SJSA1 (cell line): ENCODE results near the gene MKRN3. TPM values are rescaled to one million over a fixed set of nuclear protein-coding genes. Genes with fewer than 3 reads are reported as not detected.

Experiments
- DNase-seq, 2 experiments: peaks; one replicate each; pipeline ENCODE4 v3.0.0-alpha.2; 2015 to 2020; ENCODE audit warnings: low spot score in 2 of 2, low read depth in 1 of 2
- H3K27ac ChIP-seq: fragments of 250-450 bp; sonication (Bioruptor Pico); 2 replicates; pipeline ENCODE4 v1.5.1; 2020; ENCODE audit warnings: mild to moderate bottlenecking, moderate library complexity
- H3K27me3 ChIP-seq: fragments of 250-450 bp; sonication (Bioruptor Pico); replicated peaks from 2 replicates; pipeline ENCODE4 v1.5.1; 2020; ENCODE audit warnings: mild to moderate bottlenecking, moderate library complexity
- H3K36me3 ChIP-seq: fragments of 250-450 bp; sonication (Bioruptor Pico); 2 replicates; pipeline ENCODE4 v1.5.1; 2020; ENCODE audit warnings: mild to moderate bottlenecking
- H3K4me1 ChIP-seq: fragments of 250-450 bp; sonication (Bioruptor Pico); replicated peaks from 2 replicates; pipeline ENCODE4 v1.6.1; 2021; ENCODE audit warnings: mild to moderate bottlenecking
- H3K4me3 ChIP-seq: fragments of 250-450 bp; sonication (Bioruptor Pico); 2 replicates; pipeline ENCODE4 v1.5.1; 2020; ENCODE audit warnings: mild to moderate bottlenecking
- H3K9me3 ChIP-seq: fragments of 250-450 bp; sonication (Bioruptor Pico); replicated peaks from 2 replicates; pipeline ENCODE4 v1.5.1; 2020; ENCODE audit warnings: mild to moderate bottlenecking
- total RNA-seq: library from RNA; depleted of rRNA; stranded (reverse); fragments of >200 nt; shearing (Covaris generic); gene quantifications from 2 replicates; pipeline ENCODE4 v1.2.3, GENCODE V29; 2014; rRNA removed

The MKRN3 gene
- total RNA-seq, result 0.11 and 0.38 TPM in 2 replicates

DNA sequence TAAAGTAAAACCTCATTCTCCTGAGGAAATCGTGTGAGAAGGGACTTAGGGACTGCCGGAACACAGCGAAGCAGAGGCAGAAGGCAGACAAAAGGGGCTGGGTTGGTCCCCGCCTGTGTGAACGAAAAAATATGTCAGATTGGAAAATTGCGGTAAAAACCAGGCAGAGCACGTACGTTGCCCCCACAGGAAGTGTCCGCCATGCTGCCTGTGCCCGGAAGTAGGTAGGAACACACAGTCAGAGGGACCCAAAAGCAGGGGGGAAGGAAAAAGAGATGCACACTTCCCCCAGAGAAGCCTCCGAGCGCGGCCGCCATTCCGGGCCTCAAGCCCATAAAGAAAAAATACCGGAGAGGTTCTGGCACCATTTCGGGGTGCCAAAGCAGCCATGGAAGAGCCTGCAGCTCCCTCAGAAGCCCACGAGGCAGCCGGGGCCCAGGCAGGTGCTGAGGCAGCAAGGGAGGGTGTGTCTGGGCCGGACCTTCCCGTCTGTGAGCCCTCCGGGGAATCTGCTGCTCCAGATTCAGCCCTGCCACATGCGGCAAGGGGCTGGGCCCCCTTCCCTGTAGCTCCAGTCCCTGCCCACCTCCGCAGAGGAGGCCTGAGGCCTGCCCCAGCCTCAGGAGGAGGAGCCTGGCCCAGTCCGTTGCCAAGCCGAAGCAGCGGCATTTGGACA, at the start of gene MKRN3:
MKRN3 (plus strand) TSS at position 280 of the 676 bp plus-strand sequence; CDS start at position 389, 109 bp downstream.
- Histone ChIP-seq H3K4me3 (peak within 1 kb of the TSS; percentile 31), H3K36me3 (no peaks in the 10 kb centered on the region), H3K27me3 (no peaks in the 10 kb centered on the region), H3K4me1 (no peaks in the 10 kb centered on the region), H3K27ac (no peak within 1 kb of the TSS), H3K9me3 (no peaks in the 10 kb centered on the region)
- peak in 1 of 2 experiments; percentile 2 for DNase-seq

DNA sequence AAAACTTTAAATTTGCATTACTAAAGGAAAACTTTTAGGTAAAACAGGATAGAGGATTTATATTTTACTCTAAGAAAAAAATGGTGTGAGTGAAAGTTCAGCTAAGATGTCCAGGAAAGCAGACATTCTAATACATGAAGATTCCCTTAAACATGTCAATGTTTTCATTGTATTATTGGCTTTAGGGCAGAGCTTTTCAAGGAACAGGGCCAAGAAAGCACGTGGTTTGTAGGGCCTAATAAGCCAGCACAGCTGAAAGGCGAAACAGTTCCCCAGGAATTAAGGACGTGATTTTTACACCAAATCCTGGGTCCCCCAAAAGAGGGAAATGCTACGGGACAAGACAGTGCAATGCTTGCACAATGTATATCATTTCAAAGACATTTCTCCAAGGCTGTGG, 48.6 kb upstream of the MKRN3 start:
- Histone ChIP-seq H3K27ac (no peak overlapping the region), H3K36me3 (no peaks in the 10 kb centered on the region), H3K9me3 (no peaks in the 10 kb centered on the region), H3K27me3 (no peaks in the 10 kb centered on the region), H3K4me3 (no peak overlapping the region), H3K4me1 (no peaks in the 10 kb centered on the region)
- DNase-seq, result no peak

DNA sequence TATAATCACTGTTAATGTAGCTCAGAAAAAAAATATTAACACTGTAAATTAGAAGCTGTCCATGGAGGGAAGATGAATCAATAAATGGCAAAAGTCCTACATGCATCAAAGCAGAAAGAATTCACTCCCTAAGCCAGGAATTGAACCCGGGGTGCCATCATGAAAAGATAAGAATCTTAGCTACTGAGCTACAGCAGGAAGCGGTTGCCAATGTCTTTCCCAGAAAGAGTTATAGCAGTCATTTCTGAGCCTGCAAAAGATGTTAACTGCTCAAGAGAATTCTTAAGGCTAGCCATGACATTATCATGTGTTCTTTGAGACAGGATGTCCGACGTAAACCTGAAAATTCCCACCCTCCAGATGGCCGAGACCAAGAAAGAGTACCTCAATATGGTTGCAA, 47.4 kb upstream of the MKRN3 start:
- Histone ChIP-seq H3K27me3 (no peaks in the 10 kb centered on the region), H3K4me1 (no peaks in the 10 kb centered on the region), H3K9me3 (no peaks in the 10 kb centered on the region), H3K36me3 (no peaks in the 10 kb centered on the region), H3K4me3 (no peak overlapping the region), H3K27ac (no peak overlapping the region)
- DNase-seq, result no peak

DNA sequence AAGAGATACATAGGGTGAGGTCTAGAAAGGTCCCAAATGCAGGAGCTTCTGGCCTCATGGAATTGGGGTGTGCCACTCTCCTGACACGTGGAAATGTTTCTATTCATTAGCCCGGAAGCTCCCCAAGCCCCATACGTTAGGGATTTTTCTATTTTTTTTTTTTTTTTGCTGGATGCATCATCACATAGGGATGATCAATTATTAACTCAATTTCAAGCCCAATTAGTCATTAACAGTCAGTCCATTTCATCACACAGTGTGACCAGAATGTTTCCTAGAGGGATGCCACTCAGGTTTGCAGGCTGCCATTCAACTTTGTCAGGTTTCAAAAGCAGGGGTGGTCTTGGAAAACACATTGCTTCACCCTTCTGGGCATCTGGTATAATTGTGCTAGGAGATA, 40.7 kb upstream of the MKRN3 start:
- Histone ChIP-seq H3K27ac (no peak overlapping the region), H3K4me1 (no peaks in the 10 kb centered on the region), H3K36me3 (no peaks in the 10 kb centered on the region), H3K9me3 (no peaks in the 10 kb centered on the region), H3K4me3 (no peak overlapping the region), H3K27me3 (no peaks in the 10 kb centered on the region)
- DNase-seq, result no peak

DNA sequence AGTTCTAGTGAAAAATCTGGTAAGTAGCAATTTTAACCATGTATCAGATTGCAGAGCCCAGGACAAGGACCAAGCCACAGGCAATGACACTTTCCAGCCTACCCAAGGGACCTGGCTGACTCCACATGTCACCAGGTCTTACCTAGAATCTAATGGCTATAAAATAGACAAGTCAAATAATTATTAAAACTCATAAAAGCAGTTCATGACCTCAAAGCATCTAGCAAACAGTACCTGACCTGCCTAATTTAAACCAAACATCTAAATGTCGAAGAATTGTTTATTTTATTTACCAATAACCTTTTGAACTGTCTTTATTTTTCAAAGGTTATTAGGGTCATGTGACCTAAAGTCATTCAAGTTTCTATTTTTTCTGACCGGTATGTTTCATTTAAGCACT, 35.6 kb upstream of the MKRN3 start:
- Histone ChIP-seq H3K4me3 (no peak overlapping the region), H3K36me3 (no peaks in the 10 kb centered on the region), H3K27me3 (no peaks in the 10 kb centered on the region), H3K27ac (no peak overlapping the region), H3K9me3 (no peaks in the 10 kb centered on the region), H3K4me1 (no peaks in the 10 kb centered on the region)
- DNase-seq, result no peak

DNA sequence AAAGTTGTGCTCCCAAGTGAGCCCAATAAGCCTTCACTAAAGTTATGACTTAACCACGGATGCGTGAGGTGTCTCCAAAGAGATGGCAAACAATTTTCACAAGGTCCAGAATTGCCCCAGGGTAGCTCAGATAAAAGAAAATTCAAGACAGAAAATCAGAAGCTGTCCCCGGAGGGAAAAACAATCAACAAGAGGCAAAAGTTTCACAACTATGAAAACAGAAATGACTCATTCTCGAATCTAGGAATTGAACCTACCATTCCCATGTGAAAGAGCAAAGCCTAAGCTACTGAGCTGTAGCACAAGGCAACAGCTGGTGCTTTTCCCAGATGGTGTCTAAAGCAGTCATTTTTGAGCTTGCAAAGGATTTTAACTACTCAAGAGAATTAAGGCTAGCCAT, 33.5 kb upstream of the MKRN3 start:
- H3K36me3 ChIP-seq, result no peaks in the 10 kb centered on the region
- no peak for DNase-seq
- H3K4me1 ChIP-seq, result no peaks in the 10 kb centered on the region
- no peak overlapping the region for H3K27ac ChIP-seq
- no peaks in the 10 kb centered on the region for H3K27me3 ChIP-seq
- no peaks in the 10 kb centered on the region for H3K9me3 ChIP-seq
- no peak overlapping the region for H3K4me3 ChIP-seq

DNA sequence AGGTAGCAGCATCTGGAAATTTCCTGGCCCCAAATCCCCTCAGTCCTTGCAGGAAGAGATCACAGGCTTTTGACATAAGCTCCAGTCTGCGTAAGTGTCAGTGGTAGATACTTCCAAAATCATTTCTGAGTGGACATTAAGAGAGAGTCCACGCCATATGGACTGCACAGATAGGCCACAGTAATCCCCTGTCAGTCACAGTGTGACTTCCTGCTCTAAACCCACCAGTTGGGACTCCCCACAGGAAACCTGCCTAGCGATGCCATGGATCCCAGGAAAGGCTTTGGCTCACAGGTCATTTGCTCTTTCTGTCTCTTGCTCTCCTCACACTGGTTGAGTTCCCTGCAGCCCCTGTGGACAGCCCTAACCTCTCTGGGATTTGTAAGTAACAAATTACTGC, 28.8 kb upstream of the MKRN3 start:
- Histone ChIP-seq H3K9me3 (no peaks in the 10 kb centered on the region), H3K36me3 (no peaks in the 10 kb centered on the region), H3K27me3 (no peaks in the 10 kb centered on the region), H3K4me3 (no peak overlapping the region), H3K4me1 (no peaks in the 10 kb centered on the region), H3K27ac (no peak overlapping the region)
- DNase-seq, result no peak

DNA sequence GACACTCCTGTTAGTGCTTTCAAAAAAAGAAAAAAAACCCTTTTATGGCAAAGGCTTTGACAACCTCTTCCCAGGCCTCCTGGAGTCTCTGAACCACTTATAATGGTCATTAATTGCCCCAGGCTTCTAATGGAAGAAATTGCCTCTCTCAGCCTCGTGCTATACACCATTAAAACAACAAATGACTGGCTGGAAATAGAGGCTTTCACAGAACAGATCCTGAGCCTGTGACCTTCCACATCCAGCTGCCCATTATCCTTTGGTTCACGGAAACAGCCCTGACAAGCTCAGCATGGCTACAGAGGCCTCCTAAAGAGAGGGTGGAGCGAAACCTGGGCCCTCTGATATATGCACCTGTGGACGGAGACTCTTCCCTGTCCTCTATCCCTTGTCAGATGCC, 26.8 kb upstream of the MKRN3 start:
- H3K4me3 ChIP-seq, result no peak overlapping the region
- no peaks in the 10 kb centered on the region for H3K27me3 ChIP-seq
- no peaks in the 10 kb centered on the region for H3K4me1 ChIP-seq
- DNase-seq, result no peak
- H3K36me3 ChIP-seq, result no peaks in the 10 kb centered on the region
- H3K27ac ChIP-seq, result no peak overlapping the region
- no peaks in the 10 kb centered on the region for H3K9me3 ChIP-seq

DNA sequence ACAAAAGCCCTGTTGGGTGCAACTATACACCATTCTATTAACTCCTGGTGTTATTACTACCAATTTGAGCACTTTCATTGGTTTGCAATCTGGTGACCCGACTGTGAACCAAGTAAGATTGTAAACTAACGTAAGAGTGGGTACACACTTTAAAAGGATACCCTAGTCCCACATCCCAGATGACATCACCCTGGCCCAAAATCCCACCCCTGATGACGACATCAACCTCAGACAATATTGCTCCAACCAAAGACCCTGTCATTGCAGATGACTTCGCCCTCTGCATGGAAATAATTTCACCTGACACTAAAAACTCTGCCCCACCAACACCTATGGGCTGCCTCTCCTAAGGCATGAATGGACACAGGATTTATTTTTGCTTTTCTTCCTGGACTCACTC, 25.6 kb upstream of the MKRN3 start:
- no peaks in the 10 kb centered on the region for H3K36me3 ChIP-seq
- no peak for DNase-seq
- H3K9me3 ChIP-seq, result no peaks in the 10 kb centered on the region
- H3K27ac ChIP-seq, result no peak overlapping the region
- no peaks in the 10 kb centered on the region for H3K27me3 ChIP-seq
- H3K4me3 ChIP-seq, result no peak overlapping the region
- H3K4me1 ChIP-seq, result no peaks in the 10 kb centered on the region

DNA sequence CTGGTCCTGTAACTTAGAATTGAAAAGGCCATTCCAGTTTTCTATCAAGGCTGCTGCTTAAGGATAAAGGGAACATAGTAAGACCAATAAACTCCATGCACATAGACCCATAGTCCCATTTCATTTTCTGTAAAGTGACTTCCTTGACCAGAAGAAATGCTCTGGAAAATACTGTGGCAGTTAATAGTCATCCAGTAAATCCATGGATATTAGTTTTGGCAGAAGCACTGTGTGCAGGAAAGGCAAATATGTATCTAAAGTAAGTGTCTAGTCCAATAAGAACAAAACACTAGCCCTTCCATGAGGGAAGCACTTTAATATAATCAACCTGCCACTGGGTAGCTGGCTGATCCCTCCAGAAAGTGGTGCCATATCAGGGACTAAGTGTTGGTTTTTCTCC, 19.3 kb upstream of the MKRN3 start:
- no peaks in the 10 kb centered on the region for H3K36me3 ChIP-seq

DNA sequence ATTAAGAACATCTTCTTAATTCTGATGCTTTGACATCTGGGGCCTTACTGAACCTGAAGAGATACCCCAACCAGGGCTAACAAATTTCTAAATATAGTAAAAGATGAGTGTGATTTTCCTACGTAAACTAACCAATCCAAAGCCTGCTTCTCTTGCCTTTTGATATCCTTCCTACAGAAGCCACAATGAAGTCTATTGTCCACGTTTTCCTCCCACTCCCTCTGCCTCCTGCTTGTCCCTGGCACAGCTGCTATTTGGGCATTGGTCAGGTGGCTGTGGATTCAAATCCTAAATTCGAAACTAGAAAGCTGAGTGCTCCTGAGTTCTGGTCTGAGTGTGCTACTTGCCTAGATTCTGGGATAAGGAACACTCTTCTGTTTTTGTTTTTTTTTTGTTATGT, 17.4 kb upstream of the MKRN3 start:
- no peaks in the 10 kb centered on the region for H3K9me3 ChIP-seq
- H3K27ac ChIP-seq, result no peak overlapping the region

More for the DNA sequence above, 19.3 kb upstream of the MKRN3 start:
- Histone ChIP-seq H3K4me3 (no peak overlapping the region), H3K27ac (no peak overlapping the region), H3K27me3 (no peaks in the 10 kb centered on the region), H3K9me3 (no peaks in the 10 kb centered on the region), H3K4me1 (no peaks in the 10 kb centered on the region)
- DNase-seq, result no peak

DNA sequence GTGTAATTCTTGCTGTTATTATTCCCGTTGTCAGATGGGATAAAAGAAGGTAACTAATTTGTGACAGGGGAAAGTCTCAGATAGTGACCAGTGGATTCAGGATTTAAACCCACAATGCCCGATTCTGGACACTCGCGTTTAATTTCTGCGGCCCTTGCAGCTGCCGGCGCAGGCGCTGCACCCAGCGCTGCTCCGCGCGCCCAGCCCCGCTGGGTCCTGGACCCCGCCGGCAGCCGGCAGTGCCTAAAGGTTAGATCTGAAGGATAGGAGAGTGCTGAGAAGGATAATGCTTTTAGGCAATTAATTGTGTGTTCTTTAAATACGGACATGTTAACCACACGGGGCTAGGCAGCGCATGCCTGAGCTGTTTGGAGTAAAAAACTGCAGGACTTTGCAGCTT, 3.6 kb upstream of the MKRN3 start:
- H3K27me3 ChIP-seq, result no peaks in the 10 kb centered on the region
- no peaks in the 10 kb centered on the region for H3K9me3 ChIP-seq
- DNase-seq, result no peak
- no peaks in the 10 kb centered on the region for H3K4me1 ChIP-seq
- H3K4me3 ChIP-seq, result no peak overlapping the region
- no peaks in the 10 kb centered on the region for H3K36me3 ChIP-seq
- H3K27ac ChIP-seq, result no peak overlapping the region

More for the DNA sequence above, 17.4 kb upstream of the MKRN3 start:
- H3K4me3 ChIP-seq, result no peak overlapping the region
- H3K36me3 ChIP-seq, result no peaks in the 10 kb centered on the region
- H3K4me1 ChIP-seq, result no peaks in the 10 kb centered on the region
- no peaks in the 10 kb centered on the region for H3K27me3 ChIP-seq
- DNase-seq, result no peak

DNA sequence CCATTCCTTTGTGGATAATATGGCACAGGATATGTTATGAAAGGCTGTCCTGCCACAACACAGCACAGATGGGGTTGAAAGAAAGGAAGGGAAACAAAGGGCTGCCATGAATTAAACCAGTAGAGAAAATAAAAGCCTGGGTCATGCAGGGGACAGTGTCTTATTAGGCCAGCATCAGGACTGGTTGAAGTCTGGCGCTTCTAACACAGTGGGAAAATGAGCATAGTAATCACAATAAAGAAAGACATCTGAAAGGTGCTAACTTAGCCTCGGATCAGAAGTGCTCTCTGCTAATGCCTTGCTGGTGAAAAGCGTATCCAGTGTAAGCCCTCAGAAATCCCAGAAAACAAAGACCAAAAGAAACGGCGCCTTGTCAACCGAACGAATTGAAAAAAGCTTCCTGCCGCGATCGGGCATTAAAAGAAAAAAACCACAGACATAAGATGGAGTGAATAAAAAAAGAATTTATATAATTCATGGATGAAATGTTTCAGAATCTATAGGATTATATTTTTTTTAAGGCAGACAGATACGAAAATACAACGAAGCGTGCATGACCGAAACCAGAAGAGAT, 566 bp upstream of the MKRN3 start:
- H3K36me3 ChIP-seq, result no peaks in the 10 kb centered on the region
- no peaks in the 10 kb centered on the region for H3K4me1 ChIP-seq
- H3K27me3 ChIP-seq, result no peaks in the 10 kb centered on the region
- no peak overlapping the region for H3K4me3 ChIP-seq
- H3K27ac ChIP-seq, result no peak overlapping the region
- DNase-seq, result no peak
- H3K9me3 ChIP-seq, result no peaks in the 10 kb centered on the region

DNA sequence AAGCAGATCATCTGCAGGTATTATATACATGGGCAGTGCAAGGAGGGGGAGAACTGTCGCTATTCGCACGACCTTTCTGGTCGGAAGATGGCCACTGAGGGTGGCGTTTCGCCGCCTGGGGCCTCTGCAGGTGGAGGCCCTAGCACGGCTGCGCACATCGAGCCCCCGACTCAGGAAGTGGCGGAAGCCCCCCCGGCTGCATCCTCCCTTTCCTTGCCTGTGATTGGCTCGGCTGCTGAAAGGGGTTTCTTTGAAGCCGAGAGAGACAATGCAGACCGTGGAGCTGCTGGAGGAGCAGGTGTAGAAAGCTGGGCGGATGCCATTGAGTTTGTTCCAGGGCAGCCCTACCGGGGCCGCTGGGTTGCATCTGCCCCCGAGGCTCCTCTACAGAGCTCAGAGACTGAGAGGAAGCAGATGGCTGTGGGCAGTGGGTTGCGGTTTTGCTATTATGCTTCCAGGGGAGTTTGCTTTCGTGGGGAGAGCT, 639 bp downstream of the MKRN3 start:
- Histone ChIP-seq H3K4me3 (peak overlapping the region; percentile 31), H3K27me3 (no peaks in the 10 kb centered on the region), H3K9me3 (no peaks in the 10 kb centered on the region), H3K4me1 (no peaks in the 10 kb centered on the region), H3K36me3 (no peaks in the 10 kb centered on the region), H3K27ac (no peak overlapping the region)
- DNase-seq, result no peak

DNA sequence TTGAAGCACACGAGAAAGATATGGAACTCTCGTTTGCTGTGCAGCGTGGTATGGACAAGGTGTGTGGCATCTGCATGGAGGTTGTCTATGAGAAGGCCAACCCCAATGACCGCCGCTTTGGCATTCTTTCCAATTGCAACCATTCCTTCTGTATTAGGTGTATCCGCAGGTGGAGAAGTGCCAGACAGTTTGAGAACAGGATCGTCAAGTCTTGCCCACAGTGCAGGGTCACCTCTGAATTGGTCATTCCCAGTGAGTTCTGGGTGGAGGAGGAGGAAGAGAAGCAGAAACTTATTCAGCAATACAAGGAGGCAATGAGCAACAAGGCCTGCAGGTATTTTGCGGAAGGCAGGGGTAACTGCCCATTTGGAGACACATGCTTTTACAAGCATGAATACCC, 1.2 kb downstream of the MKRN3 start:
- no peak for DNase-seq
- H3K36me3 ChIP-seq, result no peaks in the 10 kb centered on the region
- H3K4me3 ChIP-seq, result no peak overlapping the region
- H3K27me3 ChIP-seq, result no peaks in the 10 kb centered on the region
- H3K4me1 ChIP-seq, result no peaks in the 10 kb centered on the region
- H3K27ac ChIP-seq, result no peak overlapping the region
- H3K9me3 ChIP-seq, result no peaks in the 10 kb centered on the region
